Pulmonary artery endothelial cell (primary cell): ENCODE data around the gene NUP50. TPM values are rescaled to one million over a fixed set of nuclear protein-coding genes. Genes with fewer than 3 reads are reported as not detected.

Experiments
- DNase-seq: peaks from one replicate; pipeline ENCODE4 v3.0.0-alpha.2; 2011; ENCODE audit warnings: low read depth, low spot score
- total RNA-seq: library from RNA; depleted of rRNA; stranded (reverse); fragments of >200 nt; gene quantifications from 2 replicates; pipeline ENCODE4 v1.2.3, GENCODE V29; 2014

The NUP50 gene
- total RNA-seq: 73.9 and 93.3 TPM in 2 replicates

- peak; percentile 81 for DNase-seq
These were observed at the start of gene NUP50 for GRCh38 chr22:45163451-45164269. Gene NUP50, plus strand, starts transcription at chr22:45163925. Its CDS starts 4,253 bp downstream, at chr22:45168178.

- DNase-seq: no peak
These were observed 43.3 kb upstream of the NUP50 start for GRCh38 chr22:45120440-45120839.

- no peak for DNase-seq
These were observed 42.8 kb upstream of the NUP50 start for GRCh38 chr22:45120931-45121330.

- no peak for DNase-seq
These were observed 39.4 kb upstream of the NUP50 start for GRCh38 chr22:45124176-45124847.

- DNase-seq: no peak
These were observed 38.5 kb upstream of the NUP50 start for GRCh38 chr22:45125188-45125587.

- no peak for DNase-seq
These were observed 35.9 kb upstream of the NUP50 start for GRCh38 chr22:45127866-45128265.

GRCh38 chr22:45129703-45130524, 33.8 kb upstream of the NUP50 start:
- no peak for DNase-seq

- DNase-seq: no peak
These were observed 32.8 kb upstream of the NUP50 start for GRCh38 chr22:45130891-45131290.

- no peak for DNase-seq
These were observed 32.0 kb upstream of the NUP50 start for GRCh38 chr22:45131749-45132148.

- DNase-seq: no peak
These were observed 29.4 kb upstream of the NUP50 start for GRCh38 chr22:45134313-45134712.

- no peak for DNase-seq
These were observed 27.1 kb upstream of the NUP50 start for GRCh38 chr22:45136594-45136993.

- no peak for DNase-seq
These were observed 24.0 kb upstream of the NUP50 start for GRCh38 chr22:45139693-45140092.

- no peak for DNase-seq
These were observed 21.3 kb upstream of the NUP50 start for GRCh38 chr22:45142376-45142775.

- DNase-seq: no peak
These were observed 18.8 kb upstream of the NUP50 start for GRCh38 chr22:45144916-45145315.

- DNase-seq: no peak
These were observed 14.1 kb upstream of the NUP50 start for GRCh38 chr22:45149671-45150070.

- no peak for DNase-seq
These were observed 13.6 kb upstream of the NUP50 start for GRCh38 chr22:45150139-45150538.

GRCh38 chr22:45151503-45151902, 12.2 kb upstream of the NUP50 start:
- no peak for DNase-seq

GRCh38 chr22:45154383-45154782, 9.3 kb upstream of the NUP50 start:
- DNase-seq: peak; percentile 15

GRCh38 chr22:45155050-45155840, 8.5 kb upstream of the NUP50 start:
- DNase-seq: no peak

- DNase-seq: no peak
These were observed 5.8 kb upstream of the NUP50 start for GRCh38 chr22:45157907-45158306.
